CD4-positive, alpha-beta T cell (primary cell): ENCODE data around the gene DRG2. TPM values are rescaled to one million over a fixed set of nuclear protein-coding genes. Genes with fewer than 3 reads are reported as not detected.
A peak's percentile ranks its signal among the peaks of the same experiment; 100 is the strongest.

Source experiments
- ATAC-seq: fragments of 200-7000 bp; cut with Tn5 transposase; one replicate; pipeline ENCODE4 v1.10.0; 2022; ENCODE audit warnings: mild to moderate bottlenecking; ENCODE audit not compliant: poor library complexity
- CTCF ChIA-PET: fragments of 350-600 bp; sonication (Branson Sonifier 250); formaldehyde crosslinking; loops from one replicate; lab custom pipeline; 2021; ENCODE audit warnings: antibody characterized with exemption, inconsistent platforms; lab: Charles Lee
- POLR2A ChIA-PET: fragments of 350-600 bp; sonication (Branson Sonifier 250); formaldehyde crosslinking; loops from one replicate; lab custom pipeline; 2021; ENCODE audit warnings: antibody characterized with exemption, inconsistent platforms; lab: Charles Lee
- DNase-seq, 14 experiments: peaks; one replicate each; pipeline ENCODE4 v3.0.0-alpha.2; 2013 to 2020; ENCODE audit warnings: mixed read lengths in 2 of 14
- H3K27ac ChIP-seq, 2 donors: one replicate each; pipeline versions ENCODE4 v1.5.1 to v1.7.0; 2013; ENCODE audit warnings: low read length in 2 of 2, low read depth in 1 of 2, mild to moderate bottlenecking in 1 of 2
- H3K27me3 ChIP-seq, 2 experiments: 1 replicate in 1 of 2; 2 replicates in 1 of 2; pipeline versions ENCODE4 v1.6.1 to v1.7.0; 2013; ENCODE audit warnings: low read length in 2 of 2, control low read depth in 1 of 2, mild to moderate bottlenecking in 1 of 2, moderate library complexity in 1 of 2; ENCODE audit not compliant: insufficient read depth in 2 of 2, control insufficient read depth in 1 of 2
- H3K36me3 ChIP-seq: one replicate; pipeline ENCODE4 v1.6.1; 2013; ENCODE audit warnings: low read length, control low read depth; ENCODE audit not compliant: insufficient read depth
- H3K4me1 ChIP-seq: one replicate; pipeline ENCODE4 v1.6.1; 2013; ENCODE audit warnings: low read length, control low read depth; ENCODE audit not compliant: insufficient read depth
- H3K4me3 ChIP-seq: one replicate; pipeline ENCODE4 v1.5.1; 2013; ENCODE audit warnings: mild to moderate bottlenecking, low read length, moderate library complexity
- H3K9me3 ChIP-seq, 2 experiments: 1 replicate in 1 of 2; 2 replicates in 1 of 2; pipeline versions ENCODE4 v1.6.1 to v1.7.0; 2013; ENCODE audit warnings: low read length in 2 of 2, mild to moderate bottlenecking in 2 of 2, control low read depth in 1 of 2, moderate library complexity in 1 of 2; ENCODE audit not compliant: control insufficient read depth in 1 of 2, insufficient read depth in 1 of 2
- H3K27ac Mint-ChIP-seq: one replicate; pipeline ENCODE4 v1.8.0; 2020; ENCODE audit warnings: mixed read lengths
- H3K27me3 Mint-ChIP-seq: one replicate; pipeline ENCODE4 v1.8.0; 2021; ENCODE audit warnings: mixed read lengths
- H3K36me3 Mint-ChIP-seq: one replicate; pipeline ENCODE4 v1.8.0; 2021; ENCODE audit warnings: low read depth, mixed read lengths
- H3K4me1 Mint-ChIP-seq: one replicate; pipeline ENCODE4 v1.8.0; 2021; ENCODE audit warnings: low read depth, mixed read lengths
- H3K4me3 Mint-ChIP-seq: one replicate; pipeline ENCODE4 v1.8.0; 2020; ENCODE audit warnings: mild to moderate bottlenecking, mixed read lengths
- H3K9me3 Mint-ChIP-seq: one replicate; pipeline ENCODE4 v1.8.0; 2020; ENCODE audit warnings: mixed read lengths
- CTCF ChIP-seq: fragments of 200-600 bp; IDR thresholded peaks from one replicate; pipeline ENCODE4 v1.8.0; 2022; ENCODE audit warnings: antibody characterized with exemption, mild to moderate bottlenecking
- intact Hi-C, 2 experiments: fragments of 100-400 bp; cut with DNase I in 1 of 2; cut with micrococcal nuclease in 1 of 2; formaldehyde crosslinking; loops; one replicate each; pipeline versions ENCODE4 v1.15.1 to v1.9.0; 2023 to 2025; cut with DNase I, micrococcal nuclease
- total RNA-seq, 174 experiments: library from RNA in 2 of 174; stranded (reverse) in 2 of 174; gene quantifications; one replicate each; pipeline ENCODE4 v1.2.3 and lab custom pipeline; 2021 to 2026

The DRG2 gene
- total RNA-seq, 2 experiments from 2014 or later, result 38.9 to 40.6 TPM

GRCh38 chr17:18069101-18069500 is 18.6 kb upstream of the DRG2 start:
- intact Hi-C loops, result no loop called here
- Histone ChIP-seq H3K36me3 (peaks cover 11% of the 10 kb centered on the region), H3K27ac (no peak overlapping the region), H3K4me3 (no peak overlapping the region), H3K9me3 (no peaks in the 10 kb centered on the region), H3K27me3 (no peaks in the 10 kb centered on the region), H3K4me1 (peaks cover 5% of the 10 kb centered on the region)
- ChIA-PET CTCF (no interaction called here), POLR2A (no interaction called here)
- peaks cover 17% of the 10 kb centered on the region for H3K36me3 Mint-ChIP-seq
- ATAC-seq (no peak), DNase-seq (no peak)
- no peaks in the 10 kb centered on the region for H3K4me1 Mint-ChIP-seq
- no peaks in the 10 kb centered on the region for H3K9me3 Mint-ChIP-seq
- no peak overlapping the region for H3K27ac Mint-ChIP-seq
- H3K27me3 Mint-ChIP-seq, result no peaks in the 10 kb centered on the region
- H3K4me3 Mint-ChIP-seq, result no peak overlapping the region
- no peak for TF ChIP-seq CTCF

GRCh38 chr17:18070861-18071340 is 16.8 kb upstream of the DRG2 start:
- Histone ChIP-seq H3K27me3 (peaks cover 0 to 2% of the 10 kb centered on the region in 2 experiments), H3K4me3 (no peak overlapping the region), H3K4me1 (peaks cover 5% of the 10 kb centered on the region), H3K36me3 (no peaks in the 10 kb centered on the region), H3K27ac (no peak overlapping the region), H3K9me3 (no peaks in the 10 kb centered on the region)
- no peaks in the 10 kb centered on the region for H3K36me3 Mint-ChIP-seq
- H3K27ac Mint-ChIP-seq, result no peak overlapping the region
- H3K27me3 Mint-ChIP-seq, result peaks cover 11% of the 10 kb centered on the region
- POLR2A ChIA-PET, result no interaction called here
- intact Hi-C loops, result no loop called here
- DNase-seq (peak in 1 of 14 experiments; percentile 3), ATAC-seq (no peak)
- H3K4me3 Mint-ChIP-seq, result no peak overlapping the region
- no peaks in the 10 kb centered on the region for H3K4me1 Mint-ChIP-seq
- CTCF ChIA-PET, result no interaction called here
- TF ChIP-seq CTCF, result no peak
- H3K9me3 Mint-ChIP-seq, result no peaks in the 10 kb centered on the region

DNA sequence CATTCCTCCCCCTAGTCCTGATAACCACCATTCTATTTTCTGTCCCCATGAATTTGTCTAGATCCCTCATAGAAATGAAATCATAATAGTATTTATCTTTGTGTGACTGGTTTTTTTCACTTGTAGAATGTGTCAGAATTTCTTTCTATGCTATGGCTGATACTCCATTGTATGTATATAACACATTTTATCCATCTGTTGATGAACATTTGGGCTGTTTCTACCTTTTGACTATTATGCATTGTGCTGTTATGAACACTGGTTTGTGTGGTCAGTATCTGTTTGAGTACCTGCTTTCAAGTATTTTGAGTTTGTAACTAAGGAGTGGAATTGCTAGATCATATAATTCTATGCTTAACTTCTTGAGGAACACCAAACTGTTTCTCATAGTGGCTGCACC is 16.0 kb upstream of the DRG2 start:
- H3K27me3 Mint-ChIP-seq, result peaks cover 15% of the 10 kb centered on the region
- ChIA-PET POLR2A (no interaction called here), CTCF (no interaction called here)
- intact Hi-C loops, result no loop called here
- ATAC-seq (no peak), DNase-seq (no peak)
- H3K36me3 Mint-ChIP-seq, result no peaks in the 10 kb centered on the region
- Histone ChIP-seq H3K36me3 (no peaks in the 10 kb centered on the region), H3K4me1 (peaks cover 5% of the 10 kb centered on the region), H3K4me3 (no peak overlapping the region), H3K9me3 (no peaks in the 10 kb centered on the region), H3K27ac (no peak overlapping the region), H3K27me3 (peaks cover 0 to 2% of the 10 kb centered on the region in 2 experiments)
- H3K27ac Mint-ChIP-seq, result no peak overlapping the region
- TF ChIP-seq CTCF, result no peak
- no peak overlapping the region for H3K4me3 Mint-ChIP-seq
- H3K9me3 Mint-ChIP-seq, result no peaks in the 10 kb centered on the region
- H3K4me1 Mint-ChIP-seq, result no peaks in the 10 kb centered on the region
